Brain microvascular endothelial cell (primary cell): ENCODE data around the gene PAK1IP1.

Source experiments
- DNase-seq: peaks from one replicate; pipeline ENCODE4 v3.0.0-alpha.2; 2020
- H3K27ac ChIP-seq: fragments of 250-450 bp; sonication (Bioruptor Pico); 2 replicates; pipeline ENCODE4 v1.5.1; 2020; ENCODE audit warnings: mild to moderate bottlenecking, moderate library complexity
- H3K27me3 ChIP-seq: fragments of 250-450 bp; sonication (Bioruptor Pico); replicated peaks from 2 replicates; pipeline ENCODE4 v1.5.1; 2020; ENCODE audit warnings: mild to moderate bottlenecking
- H3K36me3 ChIP-seq: fragments of 250-450 bp; sonication (Bioruptor Pico); replicated peaks from 2 replicates; pipeline ENCODE4 v1.5.1; 2020; ENCODE audit warnings: mild to moderate bottlenecking
- H3K4me3 ChIP-seq: 2 replicates; pipeline ENCODE4 v1.5.1; 2011; ENCODE audit warnings: low read depth, mild to moderate bottlenecking, control low read depth, low read length, moderate library complexity
- in situ Hi-C: cut with HindIII; loops from 2 replicates; pipeline ENCODE4 v1.10.0; 2017; ENCODE audit warnings: low sequenced_read_pairs, low pct_ligation_motif_present
- TF ChIP-seq, protein P1 (sequence below): IDR thresholded peaks from 2 replicates; pipeline ENCODE4 v1.5.1; 2011; ENCODE audit warnings: low read depth, mild to moderate bottlenecking, moderate library complexity, low read length, control low read depth, inconsistent platforms; ENCODE audit errors: missing control alignments

PAK1IP1 gene

DNA sequence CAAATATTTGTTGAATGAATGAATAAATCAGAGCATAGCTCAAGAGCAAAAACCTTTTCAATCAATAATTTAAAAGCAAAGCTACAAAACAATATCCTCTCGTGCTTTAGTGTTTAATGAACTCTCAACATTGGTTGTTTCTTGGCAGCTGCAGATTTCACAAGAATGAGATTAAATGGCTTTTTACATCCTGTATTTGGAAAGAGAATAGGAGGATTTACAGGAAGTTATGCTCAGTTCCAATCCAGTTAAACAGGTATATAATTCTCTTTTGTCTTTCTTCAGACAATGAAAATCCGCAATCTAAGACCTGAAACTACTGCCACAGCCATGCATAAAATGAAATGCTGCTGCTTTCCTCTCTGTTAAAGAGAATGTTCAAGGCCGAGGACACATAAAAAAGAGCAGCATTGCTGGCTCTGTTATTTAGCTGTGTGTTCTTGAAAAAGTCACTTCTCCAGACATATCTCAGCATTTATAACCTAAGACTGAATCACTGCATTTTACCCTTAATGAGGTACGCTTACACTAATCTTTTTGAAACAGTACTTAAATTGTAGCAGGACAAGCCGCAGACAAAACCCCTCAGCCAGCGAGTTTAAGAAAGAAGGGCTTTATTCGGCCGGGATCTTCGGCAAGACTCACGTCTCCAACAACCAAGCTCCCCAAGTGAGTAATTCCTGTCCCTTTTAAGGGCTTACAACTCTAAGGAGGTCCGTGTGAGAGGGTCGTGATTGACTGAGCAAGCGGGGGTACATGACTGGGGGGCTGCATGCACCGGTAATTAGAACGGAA is 3.9 kb upstream of the PAK1IP1 start:
- Histone ChIP-seq H3K36me3 (no peaks in the 10 kb centered on the region), H3K27me3 (no peaks in the 10 kb centered on the region), H3K27ac (no peak overlapping the region), H3K4me3 (no peak overlapping the region)
- in situ Hi-C loops: no loop called here
- TF ChIP-seq, protein P1, sequence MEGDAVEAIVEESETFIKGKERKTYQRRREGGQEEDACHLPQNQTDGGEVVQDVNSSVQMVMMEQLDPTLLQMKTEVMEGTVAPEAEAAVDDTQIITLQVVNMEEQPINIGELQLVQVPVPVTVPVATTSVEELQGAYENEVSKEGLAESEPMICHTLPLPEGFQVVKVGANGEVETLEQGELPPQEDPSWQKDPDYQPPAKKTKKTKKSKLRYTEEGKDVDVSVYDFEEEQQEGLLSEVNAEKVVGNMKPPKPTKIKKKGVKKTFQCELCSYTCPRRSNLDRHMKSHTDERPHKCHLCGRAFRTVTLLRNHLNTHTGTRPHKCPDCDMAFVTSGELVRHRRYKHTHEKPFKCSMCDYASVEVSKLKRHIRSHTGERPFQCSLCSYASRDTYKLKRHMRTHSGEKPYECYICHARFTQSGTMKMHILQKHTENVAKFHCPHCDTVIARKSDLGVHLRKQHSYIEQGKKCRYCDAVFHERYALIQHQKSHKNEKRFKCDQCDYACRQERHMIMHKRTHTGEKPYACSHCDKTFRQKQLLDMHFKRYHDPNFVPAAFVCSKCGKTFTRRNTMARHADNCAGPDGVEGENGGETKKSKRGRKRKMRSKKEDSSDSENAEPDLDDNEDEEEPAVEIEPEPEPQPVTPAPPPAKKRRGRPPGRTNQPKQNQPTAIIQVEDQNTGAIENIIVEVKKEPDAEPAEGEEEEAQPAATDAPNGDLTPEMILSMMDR: no peak
- DNase-seq: no peak

DNA sequence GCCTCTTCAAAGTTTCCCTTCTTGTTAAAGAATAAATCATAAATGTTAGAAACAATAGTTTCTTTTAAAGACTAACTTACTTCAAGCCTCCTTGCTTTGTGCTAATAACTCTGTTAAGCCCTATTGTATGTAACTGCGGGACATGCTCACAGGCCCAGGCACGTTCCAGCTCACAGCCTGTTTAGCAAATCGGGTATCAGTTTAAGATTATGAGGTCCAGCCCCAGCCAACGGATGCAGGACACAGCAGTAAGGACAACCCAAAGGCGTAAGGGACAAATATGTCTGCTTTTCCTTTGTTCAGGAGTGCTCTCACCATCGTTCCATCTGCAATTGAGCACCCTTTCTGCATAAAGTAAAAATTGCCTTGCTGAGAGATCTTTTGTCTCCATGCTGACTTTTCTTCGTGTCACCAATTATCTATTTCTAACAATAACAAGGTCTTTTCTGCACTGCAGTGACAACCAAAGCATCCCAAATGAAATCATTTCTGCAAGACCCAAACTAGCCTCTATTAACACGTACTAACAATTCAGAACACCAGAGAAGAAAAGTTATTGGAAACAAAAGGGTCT is 1.7 kb upstream of the PAK1IP1 start:
- in situ Hi-C loops: no loop called here
- TF ChIP-seq, protein P1: no peak
- DNase-seq: no peak
- Histone ChIP-seq H3K4me3 (peak overlapping the region; percentile 98), H3K27me3 (no peaks in the 10 kb centered on the region), H3K27ac (no peak overlapping the region), H3K36me3 (no peaks in the 10 kb centered on the region)

DNA sequence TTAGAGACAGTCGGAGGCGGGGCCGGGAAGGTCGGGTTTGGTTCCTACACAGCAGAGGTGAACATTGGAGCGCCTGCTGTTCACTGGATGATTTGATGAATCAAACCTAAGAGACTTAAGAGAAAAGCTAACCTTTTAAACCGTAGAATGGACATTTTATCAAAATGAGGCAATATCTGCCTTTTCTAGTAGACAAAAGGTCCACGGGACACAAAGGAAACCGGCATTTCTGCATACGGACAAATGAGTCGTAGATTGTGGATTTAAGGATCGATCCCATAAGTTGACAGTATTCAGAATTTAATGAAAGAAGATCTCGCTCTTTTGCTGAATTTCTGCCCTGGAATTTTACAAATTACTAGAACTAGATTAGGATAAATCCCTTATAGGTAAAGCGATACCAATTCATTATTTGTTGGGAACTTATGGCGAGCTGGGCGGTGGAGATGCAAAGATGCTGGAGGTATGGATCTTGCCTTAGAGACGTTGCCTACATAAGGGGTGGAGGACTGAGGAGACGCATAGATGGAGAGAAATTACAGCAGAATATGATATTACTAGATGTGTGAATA is 400 bp downstream of the PAK1IP1 start:
- in situ Hi-C loops: no loop called here
- H3K27me3 ChIP-seq: no peaks in the 10 kb centered on the region
- TF ChIP-seq, protein P1: no peak
- peak overlapping the region; percentile 100 for H3K27ac ChIP-seq
- H3K4me3 ChIP-seq: peak overlapping the region; percentile 98
- DNase-seq: no peak
- peaks cover 7% of the 10 kb centered on the region for H3K36me3 ChIP-seq

DNA sequence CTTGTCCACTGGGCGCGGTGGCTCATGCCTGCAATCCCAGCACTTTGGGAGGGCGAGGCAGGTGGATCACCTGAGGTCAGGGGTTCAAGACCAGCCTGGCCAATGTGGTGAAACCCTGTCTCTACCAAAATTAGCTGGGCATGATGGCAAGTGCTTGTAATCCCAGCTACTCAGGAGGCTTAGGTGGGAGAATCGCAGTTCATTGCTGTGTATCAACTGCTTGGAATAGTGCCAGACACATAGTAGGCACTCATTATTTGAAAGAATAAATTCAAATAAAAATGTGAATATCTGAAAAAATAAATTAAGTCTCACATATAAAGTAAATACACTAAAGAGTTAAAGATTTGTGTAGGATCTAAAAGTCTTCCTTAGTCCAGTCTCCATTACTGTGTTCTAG is 1.9 kb downstream of the PAK1IP1 start:
- H3K4me3 ChIP-seq: no peak overlapping the region
- H3K27ac ChIP-seq: no peak overlapping the region
- no peak for DNase-seq
- H3K27me3 ChIP-seq: no peaks in the 10 kb centered on the region
- in situ Hi-C loops: no loop called here
- H3K36me3 ChIP-seq: peaks cover 9% of the 10 kb centered on the region
- TF ChIP-seq, protein P1: no peak

DNA sequence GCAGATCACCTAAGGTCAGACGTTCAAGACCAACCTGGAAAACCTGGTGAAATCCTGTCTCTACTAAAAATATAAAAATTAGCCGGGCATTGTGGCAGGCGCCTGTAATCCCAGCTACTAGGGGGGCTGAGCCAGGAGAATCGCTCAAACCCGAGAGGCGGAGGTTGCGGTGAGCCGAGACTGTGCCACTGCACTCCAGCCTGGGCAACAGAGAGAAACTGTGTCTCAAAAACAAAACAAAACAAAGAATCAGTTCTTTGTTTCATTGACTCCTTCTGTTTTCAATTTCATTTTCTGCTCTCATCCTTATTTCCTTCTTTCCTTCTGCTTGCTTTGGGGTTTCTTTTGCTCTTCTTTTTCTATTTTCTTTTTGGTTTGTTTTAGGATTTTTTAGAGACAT is 19.2 kb downstream of the PAK1IP1 start:
- H3K36me3 ChIP-seq: peaks cover 3% of the 10 kb centered on the region
- TF ChIP-seq, protein P1: no peak
- H3K4me3 ChIP-seq: no peak overlapping the region
- H3K27me3 ChIP-seq: no peaks in the 10 kb centered on the region
- no peak overlapping the region for H3K27ac ChIP-seq
- no peak for DNase-seq
- in situ Hi-C loops: no loop called here
